A172 (cell line): ENCODE data around the gene ZFPM1. TPM values are rescaled to one million over a fixed set of nuclear protein-coding genes. Genes with fewer than 3 reads are reported as not detected.
"Not testable (repeated sequence)": the region's sequence is repeated elsewhere in the genome, so short reads cannot be mapped to it uniquely, and the experiment has no call there.

Experiments
- DNase-seq: peaks from one replicate; pipeline ENCODE4 v3.0.0-alpha.2; 2015; ENCODE audit warnings: low spot score
- total RNA-seq: library from RNA; depleted of rRNA; stranded (reverse); fragments of >200 nt; shearing (Covaris generic); gene quantifications from 2 replicates; pipeline ENCODE4 v1.2.3, GENCODE V29; 2014

ZFPM1 gene
- total RNA-seq, 1 experiment from 2014 or later, result 0.95 TPM

DNA sequence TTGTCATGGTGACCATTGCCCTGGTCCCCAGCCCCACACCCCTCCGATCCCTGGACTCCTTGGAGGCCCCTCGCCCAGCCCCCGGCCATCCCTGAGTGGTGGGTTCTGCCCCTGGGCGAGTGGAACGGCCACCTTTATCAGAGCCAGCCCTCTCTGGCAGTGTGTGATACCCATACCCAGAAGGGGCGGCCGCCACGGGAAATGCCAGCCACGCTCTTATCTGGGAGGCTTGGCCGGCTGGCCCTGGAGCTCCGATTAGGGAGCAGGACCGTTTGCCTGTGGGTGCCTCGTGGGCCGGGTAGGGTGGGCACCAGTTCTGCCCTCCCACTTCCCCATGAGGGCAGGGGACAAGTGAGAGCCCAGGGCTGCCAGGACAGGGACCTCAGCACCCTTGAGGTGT is 58.8 kb downstream of the ZFPM1 start:
- DNase-seq, result no peak

DNA sequence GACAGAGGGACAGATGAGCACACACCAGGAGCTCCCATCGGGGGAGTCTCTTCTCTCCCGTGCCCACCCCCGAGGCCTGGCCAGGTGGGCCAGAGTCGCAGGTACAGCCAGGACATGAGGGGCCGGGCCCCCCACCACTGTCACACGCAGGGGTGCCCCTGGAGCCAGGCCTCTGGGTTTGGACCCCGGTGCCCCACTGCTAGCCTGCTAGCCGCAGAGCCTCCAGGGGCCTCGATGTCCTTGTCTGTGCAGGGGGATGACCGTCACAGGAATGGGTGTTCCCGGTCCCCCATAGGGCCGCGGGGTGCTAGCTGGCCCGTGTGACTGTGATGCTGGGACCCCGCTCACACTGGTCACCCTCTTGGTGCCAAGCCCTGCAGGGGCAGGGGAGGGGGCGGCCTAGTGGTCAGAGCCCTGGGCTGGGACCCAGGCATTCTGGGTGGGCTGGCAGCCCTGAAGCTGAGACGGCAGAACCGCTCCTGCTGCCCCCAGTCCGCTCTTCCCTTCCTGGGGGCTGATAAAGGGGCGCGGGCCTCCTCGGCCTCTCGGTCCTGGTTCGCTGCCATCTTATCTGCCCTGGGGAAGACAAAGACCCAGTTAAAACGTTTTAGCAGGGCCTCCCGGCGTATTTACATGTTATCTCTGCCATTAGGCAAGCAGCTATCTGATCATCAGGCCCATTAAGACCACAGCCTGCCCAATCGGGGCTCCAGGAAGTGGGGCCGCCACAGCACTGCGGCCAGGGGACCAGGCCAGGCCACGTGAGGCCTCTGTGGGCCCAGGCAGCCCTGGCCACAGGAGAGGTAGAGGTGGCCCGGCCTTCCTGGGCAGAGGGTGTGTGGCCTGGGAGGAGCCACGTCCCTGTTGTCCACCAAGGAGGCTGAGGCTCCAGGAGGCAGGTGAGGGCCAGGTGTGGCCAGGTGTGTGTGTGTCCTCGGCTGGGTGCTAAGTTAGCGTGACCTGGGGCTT is 59.9 kb downstream of the ZFPM1 start:
- DNase-seq, result no peak

DNA sequence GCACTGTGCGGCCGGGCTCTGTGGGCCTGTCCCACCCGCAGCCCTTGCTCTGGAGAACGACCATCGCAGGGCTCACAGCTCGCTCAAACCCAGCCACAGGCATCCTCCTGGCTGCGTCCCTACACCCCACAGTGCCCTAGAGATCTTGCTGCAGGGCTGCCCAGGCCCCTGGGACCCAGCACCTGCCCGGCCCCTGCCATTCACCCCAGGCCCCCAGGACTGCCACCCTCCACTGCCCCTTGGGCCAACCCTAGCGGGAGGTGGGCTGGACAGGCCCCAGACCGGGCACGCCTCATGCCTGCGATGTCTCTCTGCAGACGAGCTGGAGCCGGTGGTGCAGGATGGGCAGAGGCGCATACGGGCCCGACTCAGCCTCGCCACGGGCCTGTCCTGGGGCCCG is 61.0 kb downstream of the ZFPM1 start:
- DNase-seq, result no peak

- no peak for DNase-seq
Measured at GRCh38 chr16:88514526-88515232, 61.6 kb downstream of the ZFPM1 start.

- no peak for DNase-seq
Measured at GRCh38 chr16:88515371-88515770, 62.3 kb downstream of the ZFPM1 start.

DNA sequence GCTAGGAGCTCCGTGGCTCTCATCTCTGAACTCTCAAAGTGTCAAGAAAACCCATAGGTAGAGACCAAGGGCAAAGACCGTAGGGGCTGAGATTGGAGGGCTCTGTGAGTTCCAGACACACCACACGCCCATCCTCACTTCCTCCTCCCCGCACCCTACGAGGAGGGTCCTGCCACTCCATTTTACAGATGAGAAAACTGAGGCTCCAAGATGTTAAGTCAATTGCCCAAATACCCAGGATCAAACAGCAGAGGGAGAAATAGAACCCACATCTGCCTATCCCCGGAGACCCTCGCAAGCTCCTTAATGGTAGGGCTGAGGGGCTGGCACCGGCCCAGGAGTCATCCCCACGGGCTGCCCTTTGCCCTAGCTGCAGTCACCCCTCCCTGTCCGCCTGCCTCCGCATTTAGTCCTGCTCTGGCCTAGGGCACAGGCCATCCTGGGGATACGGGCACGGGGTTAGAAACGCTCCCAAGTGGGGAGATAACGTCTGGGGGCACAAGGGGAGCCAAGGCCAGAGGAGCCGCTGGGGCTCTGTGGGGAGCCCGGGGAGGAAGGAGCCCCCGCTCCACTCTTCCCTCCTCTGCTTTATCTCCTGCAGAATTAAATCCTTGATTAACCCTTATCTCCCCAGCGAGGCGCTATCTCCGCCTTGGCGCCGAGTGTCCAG is 63.0 kb downstream of the ZFPM1 start:
- DNase-seq, result no peak

- no peak for DNase-seq
Measured at GRCh38 chr16:88516601-88517061, 63.6 kb downstream of the ZFPM1 start.

DNA sequence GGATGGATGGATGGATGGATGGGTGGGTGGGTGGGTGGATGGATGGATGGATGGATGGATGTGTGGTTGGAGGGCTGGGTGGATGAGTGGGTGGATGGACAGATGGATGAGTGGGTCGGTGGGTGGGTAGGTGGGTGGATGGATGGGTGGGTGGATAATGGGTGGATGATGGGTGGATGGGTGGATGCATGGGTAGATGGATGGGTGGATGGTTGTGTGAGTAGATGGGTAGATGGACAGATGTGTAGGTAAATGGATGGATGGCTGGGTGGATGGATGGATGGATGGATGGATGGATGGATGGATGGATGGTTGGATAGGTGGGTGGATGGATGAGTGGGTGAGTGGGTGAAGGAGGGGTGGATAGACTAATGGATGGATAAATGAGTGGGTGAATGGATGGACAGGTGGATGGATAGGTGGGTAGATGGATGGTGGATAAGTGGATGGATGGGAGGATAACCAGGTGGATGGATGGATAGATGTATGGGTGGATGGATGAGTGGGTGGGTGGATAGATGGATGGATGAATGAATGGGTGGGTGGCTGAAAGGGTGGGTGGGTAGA is 64.2 kb downstream of the ZFPM1 start:
- DNase-seq, result not testable (repeated sequence)

DNA sequence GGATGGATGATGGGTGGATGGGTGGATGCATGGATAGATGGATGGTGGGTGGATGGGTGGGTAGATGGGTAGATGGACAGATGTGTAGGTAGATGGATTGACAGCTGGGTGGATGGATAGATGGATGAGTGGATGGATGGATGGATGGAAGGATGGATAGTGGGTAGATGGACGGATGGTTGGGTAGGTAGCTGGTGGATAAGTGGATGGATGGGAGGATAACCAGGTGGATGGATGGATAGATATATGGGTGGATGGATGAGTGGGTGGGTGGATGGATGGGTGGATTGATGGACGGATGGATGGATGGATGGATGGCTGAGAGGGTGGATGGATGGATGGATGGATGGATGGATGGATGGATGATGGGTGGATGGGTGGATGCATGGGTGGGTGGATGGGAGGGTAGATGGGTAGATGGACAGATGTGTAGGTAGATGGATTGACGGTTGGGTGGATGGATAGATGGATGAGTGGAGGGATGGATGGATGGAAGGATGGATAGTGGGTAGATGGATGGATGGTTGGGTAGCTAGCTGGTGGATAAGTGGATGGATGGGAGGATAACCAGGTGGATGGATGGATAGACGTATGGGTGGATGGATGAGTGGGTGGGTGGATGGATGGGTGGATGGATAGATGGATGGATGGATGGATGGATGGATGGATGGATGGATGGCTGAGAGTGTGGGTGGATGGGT is 65.5 kb downstream of the ZFPM1 start:
- not testable (repeated sequence) for DNase-seq

DNA sequence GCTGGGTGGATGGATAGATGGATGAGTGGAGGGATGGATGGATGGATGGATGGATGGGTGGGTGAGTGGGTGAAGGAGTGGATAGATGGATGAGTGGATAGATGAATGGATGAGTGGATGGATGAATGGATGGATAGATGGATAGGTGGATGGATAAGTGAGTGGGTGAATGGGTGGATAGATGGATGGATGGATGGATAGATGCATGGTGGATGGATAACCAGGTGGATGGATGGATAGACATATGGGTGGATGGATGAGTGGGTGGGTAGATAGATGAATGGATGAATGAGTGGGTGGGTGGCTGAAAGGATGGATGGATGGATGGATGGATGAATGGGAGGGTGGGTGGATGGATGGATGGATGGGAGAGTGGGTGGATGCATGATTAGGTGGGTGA is 66.2 kb downstream of the ZFPM1 start:
- DNase-seq, result no peak

- DNase-seq, result no peak
Measured at GRCh38 chr16:88519938-88520653, 67.0 kb downstream of the ZFPM1 start.

DNA sequence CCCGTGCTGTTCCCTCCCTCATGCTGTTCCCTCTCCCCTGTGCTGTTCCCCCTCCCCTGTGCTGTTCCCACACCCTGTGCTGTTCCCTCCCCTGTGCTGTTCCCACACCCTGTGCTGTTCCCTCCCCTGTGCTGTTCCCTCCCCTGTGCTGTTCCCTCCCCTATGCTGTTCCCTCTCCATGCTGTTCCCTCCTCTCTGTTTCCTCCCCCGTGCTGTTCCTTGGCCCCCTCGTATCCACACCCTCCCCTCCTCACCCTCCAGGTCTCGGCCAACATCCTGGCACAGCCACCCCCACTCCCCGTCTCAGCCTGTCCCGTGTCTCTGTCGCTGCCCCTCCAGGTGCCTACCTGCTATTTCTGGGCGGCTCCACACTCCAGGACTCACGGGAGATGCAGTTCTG is 68.6 kb downstream of the ZFPM1 start:
- DNase-seq, result no peak

DNA sequence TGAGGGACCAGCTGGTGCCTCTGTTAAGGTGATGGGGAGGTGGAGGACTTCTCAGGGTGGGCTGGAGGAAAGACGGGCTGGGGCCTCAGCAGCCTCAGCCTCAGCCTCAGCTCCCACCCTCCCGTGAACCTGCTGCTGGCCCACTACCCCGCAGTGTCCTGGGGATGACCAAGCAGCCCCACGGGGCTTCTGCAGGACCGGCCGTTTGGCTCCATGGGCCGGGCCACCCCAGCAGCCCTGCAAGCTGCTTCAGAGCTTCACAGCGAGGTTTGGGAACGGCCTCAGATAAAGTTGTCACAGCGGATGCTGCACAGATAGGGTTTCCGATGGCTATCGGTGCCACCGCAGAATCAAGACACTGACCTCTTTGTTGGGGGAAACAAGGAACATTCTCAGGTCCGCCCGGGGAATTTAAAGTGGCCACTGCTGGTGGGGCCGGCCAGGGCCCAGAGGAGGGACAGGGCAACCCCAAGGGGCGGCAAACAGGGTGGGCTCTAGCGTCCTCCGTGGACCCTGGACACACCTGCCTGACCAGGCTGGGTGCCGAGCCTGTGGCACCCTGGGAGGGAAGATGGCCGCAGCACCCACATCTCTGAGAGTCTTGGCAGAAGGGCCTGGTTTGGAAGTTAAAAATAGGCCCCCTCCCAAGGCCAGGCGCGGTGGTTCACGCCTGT is 69.3 kb downstream of the ZFPM1 start:
- DNase-seq, result no peak

GRCh38 chr16:88523309-88524161 is 70.5 kb downstream of the ZFPM1 start:
- no peak for DNase-seq

- no peak for DNase-seq
Measured at GRCh38 chr16:88524274-88524972, 71.3 kb downstream of the ZFPM1 start.

DNA sequence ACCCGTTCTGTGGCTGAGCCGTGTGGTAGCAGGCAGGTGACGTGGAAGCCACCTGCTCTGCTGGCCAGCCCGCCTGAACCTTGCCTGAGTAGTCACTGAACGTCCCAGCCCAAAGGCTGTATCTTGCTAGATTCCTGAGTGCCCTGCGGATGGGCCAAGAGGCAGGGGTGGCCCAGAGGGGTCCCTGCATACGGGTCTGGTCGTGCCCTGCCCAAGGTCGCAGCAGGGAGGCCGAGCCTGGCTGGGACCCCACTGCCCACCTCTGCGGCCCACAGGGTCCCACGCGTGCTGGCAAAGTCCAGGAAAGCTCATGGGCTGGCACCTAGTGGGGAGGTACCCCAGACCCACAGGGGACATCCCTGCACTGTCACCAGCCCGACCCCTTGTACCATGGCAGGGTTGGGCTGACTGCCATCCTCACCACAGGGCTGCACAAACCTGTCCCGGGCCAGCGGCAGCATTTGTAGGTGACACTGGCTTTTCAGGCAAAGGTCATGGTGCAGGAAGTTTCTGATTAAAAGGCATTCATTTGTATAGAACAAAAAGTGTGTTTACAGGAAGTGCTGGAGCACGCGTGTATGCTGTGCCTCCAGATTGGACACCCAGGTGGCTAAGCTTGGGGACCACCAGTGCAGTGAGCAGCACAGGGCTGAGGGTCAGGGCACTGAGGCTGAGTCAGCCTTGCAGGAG is 72.0 kb downstream of the ZFPM1 start:
- DNase-seq, result no peak

DNA sequence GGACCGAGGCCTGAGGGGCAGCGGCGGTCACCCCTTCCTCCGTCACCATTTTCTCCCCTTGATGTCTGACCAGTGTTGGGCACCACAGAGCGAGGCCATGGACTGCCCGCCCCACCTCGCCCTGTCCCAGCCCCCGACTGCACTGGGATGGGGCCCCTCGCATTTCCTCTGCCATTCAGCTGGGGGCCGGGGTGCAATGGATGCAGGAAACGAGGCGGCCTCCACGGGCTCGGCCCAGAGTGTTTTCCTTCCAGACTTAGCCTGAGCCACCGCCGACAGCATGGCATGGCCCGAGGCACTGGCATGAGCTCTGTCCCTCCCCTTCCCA is 72.5 kb downstream of the ZFPM1 start:
- no peak for DNase-seq
